ENCODE measurements around the gene COPS7A.
"Not testable (repeated sequence)": the region's sequence is repeated elsewhere in the genome, so short reads cannot be mapped to it uniquely, and the experiment has no call there.

Gene COPS7A

GRCh38 chr12:6701078-6701768 is 22.6 kb upstream of the COPS7A start:
- DNase-seq (ENCODE audit: low read depth, low spot score) = no peak

- no peak for DNase-seq (ENCODE audit: low read depth, low spot score)
These were observed 20.2 kb upstream of the COPS7A start for GRCh38 chr12:6703631-6704030.

GRCh38 chr12:6708351-6708750 is 15.5 kb upstream of the COPS7A start:
- not testable (repeated sequence) for DNase-seq (ENCODE audit: low read depth, low spot score)

GRCh38 chr12:6708960-6709394 is 14.9 kb upstream of the COPS7A start:
- no peak for DNase-seq (ENCODE audit: low read depth, low spot score)

- not testable (repeated sequence) for DNase-seq (ENCODE audit: low read depth, low spot score)
These were observed 7.6 kb upstream of the COPS7A start for GRCh38 chr12:6716031-6716873.

GRCh38 chr12:6716874-6717437 is 6.9 kb upstream of the COPS7A start:
- DNase-seq (ENCODE audit: low read depth, low spot score) = no peak

GRCh38 chr12:6722863-6723262 is 983 bp upstream of the COPS7A start:
- DNase-seq (ENCODE audit: low read depth, low spot score) = no peak

- no peak for DNase-seq (ENCODE audit: low read depth, low spot score)
These were observed 557 bp downstream of the COPS7A start for GRCh38 chr12:6724409-6724797.

- no peak for DNase-seq (ENCODE audit: low read depth, low spot score)
These were observed 1.5 kb downstream of the COPS7A start for GRCh38 chr12:6725350-6725749.

- no peak for DNase-seq (ENCODE audit: low read depth, low spot score)
These were observed 5.3 kb downstream of the COPS7A start for GRCh38 chr12:6729186-6729585.

GRCh38 chr12:6730169-6730568 is 6.3 kb downstream of the COPS7A start:
- DNase-seq (ENCODE audit: low read depth, low spot score) = no peak

GRCh38 chr12:6734506-6735387 is 10.9 kb downstream of the COPS7A start:
- no peak for DNase-seq (ENCODE audit: low read depth, low spot score)

GRCh38 chr12:6735448-6736191 is 11.8 kb downstream of the COPS7A start:
- DNase-seq (ENCODE audit: low read depth, low spot score) = no peak

GRCh38 chr12:6736754-6737153 is 12.9 kb downstream of the COPS7A start:
- DNase-seq (ENCODE audit: low read depth, low spot score) = no peak

GRCh38 chr12:6742080-6742479 is 18.2 kb downstream of the COPS7A start:
- DNase-seq (ENCODE audit: low read depth, low spot score) = not testable (repeated sequence)

GRCh38 chr12:6742834-6743233 is 19.0 kb downstream of the COPS7A start:
- no peak for DNase-seq (ENCODE audit: low read depth, low spot score)

GRCh38 chr12:6743300-6743699 is 19.5 kb downstream of the COPS7A start:
- DNase-seq (ENCODE audit: low read depth, low spot score) = not testable (repeated sequence)

- DNase-seq (ENCODE audit: low read depth, low spot score) = no peak
These were observed 22.1 kb downstream of the COPS7A start for GRCh38 chr12:6745741-6746525.

- DNase-seq (ENCODE audit: low read depth, low spot score) = no peak
These were observed 23.4 kb downstream of the COPS7A start for GRCh38 chr12:6747216-6747615.

- DNase-seq (ENCODE audit: low read depth, low spot score) = no peak
These were observed 24.9 kb downstream of the COPS7A start for GRCh38 chr12:6748761-6749160.

Data from activated CD4-positive, CD25-positive, alpha-beta regulatory T cell treated with anti-CD3 and anti-CD28 coated beads, Interleukin-2, amount 50 U/mL, for 16 hours (primary cell).